Mucosa of descending colon (tissue), 3 donors: Measurements from ENCODE around the gene IGF2BP2. TPM values are rescaled to one million over a fixed set of nuclear protein-coding genes. Genes with fewer than 3 reads are reported as not detected.

ENCODE experiments used
- ATAC-seq: fragments of 200-7000 bp; cut with Tn5 transposase; one replicate; pipeline ENCODE4 v1.9.1; 2020; ENCODE audit warnings: mild to moderate bottlenecking, moderate library complexity
- DNase-seq, 3 donors: peaks; one replicate each; pipeline ENCODE4 v3.0.0-alpha.2; 2020
- H3K36me3 ChIP-seq: fragments of 200-600 bp; one replicate; pipeline ENCODE4 v1.8.0; 2021; ENCODE audit warnings: low read depth, mild to moderate bottlenecking
- H3K4me1 ChIP-seq: fragments of 200-600 bp; one replicate; pipeline ENCODE4 v1.8.0; 2021; ENCODE audit warnings: low read depth, mild to moderate bottlenecking
- H3K4me3 ChIP-seq: fragments of 200-600 bp; one replicate; pipeline ENCODE4 v1.8.0; 2021; ENCODE audit warnings: mild to moderate bottlenecking
- H3K9me3 ChIP-seq: fragments of 200-600 bp; one replicate; pipeline ENCODE4 v1.8.0; 2021; ENCODE audit warnings: mild to moderate bottlenecking
- CTCF ChIP-seq: fragments of 200-600 bp; IDR thresholded peaks from one replicate; pipeline ENCODE4 v1.8.0; 2022; ENCODE audit warnings: antibody characterized with exemption, mild to moderate bottlenecking
- intact Hi-C, 2 donors: fragments of 100-400 bp; cut with DNase I in 1 of 2; cut with micrococcal nuclease in 1 of 2; formaldehyde crosslinking; loops; one replicate each; pipeline versions ENCODE4 v1.11.0 to v1.11.1; 2022; cut with DNase I, micrococcal nuclease
- total RNA-seq, 3 donors: library from RNA; stranded (reverse); fragmentation: NEBNext Ultra II Directional in 2 of 3; extraction: Animal tissue kit (Norgen Biotek cat#: 25700) in 2 of 3; gene quantifications; one replicate each; pipeline versions ENCODE4 v1.2.1 to v1.2.4, GENCODE V29; 2021 to 2023
- donor health status: DM: no; HTN: no; CAD: no; lungs with moderate emphysema.
- donor health status: DM: no; HTN: no; CAD: no.
- donor health status: DM: no; HTN: yes; CAD: no.

IGF2BP2 gene
- total RNA-seq, 3 donors from 2014 or later, result 26.7 to 67.4 (median 42.1) TPM

GRCh38 chr3:185766329-185767001 is 58.4 kb downstream of the IGF2BP2 start:
- no peak overlapping the region for H3K4me3 ChIP-seq
- ATAC-seq (peak; percentile 81), DNase-seq (no peak)
- no peaks in the 10 kb centered on the region for H3K36me3 ChIP-seq
- intact Hi-C loops, result loop anchor here in 1 of 2 donors (5.0 kb wide), 1 partner anchor 89 kb away; no protein-coding TSS in a partner anchor
- no peaks in the 10 kb centered on the region for H3K9me3 ChIP-seq
- H3K4me1 ChIP-seq, result peaks cover 11% of the 10 kb centered on the region
- no peak for TF ChIP-seq CTCF

GRCh38 chr3:185764980-185765370 is 59.9 kb downstream of the IGF2BP2 start:
- Histone ChIP-seq H3K9me3 (no peaks in the 10 kb centered on the region), H3K4me3 (no peak overlapping the region), H3K36me3 (no peaks in the 10 kb centered on the region), H3K4me1 (peaks cover 20% of the 10 kb centered on the region)
- intact Hi-C loops, result loop anchor here in 1 of 2 donors (5.0 kb wide), 1 partner anchor 88 kb away; no protein-coding TSS in a partner anchor
- DNase-seq (no peak), ATAC-seq (no peak)
- no peak for TF ChIP-seq CTCF

GRCh38 chr3:185764163-185764979 is 60.5 kb downstream of the IGF2BP2 start:
- no peak for TF ChIP-seq CTCF
- Histone ChIP-seq H3K9me3 (no peaks in the 10 kb centered on the region), H3K4me1 (peaks cover 26% of the 10 kb centered on the region), H3K36me3 (no peaks in the 10 kb centered on the region), H3K4me3 (no peak overlapping the region)
- no peak for DNase-seq
- no peak for ATAC-seq
- intact Hi-C loops, result no loop called here

- ATAC-seq (no peak), DNase-seq (no peak)
- intact Hi-C loops, result no loop called here
- H3K9me3 ChIP-seq, result no peaks in the 10 kb centered on the region
- H3K36me3 ChIP-seq, result no peaks in the 10 kb centered on the region
- H3K4me1 ChIP-seq, result peaks cover 34% of the 10 kb centered on the region
- no peak overlapping the region for H3K4me3 ChIP-seq
- TF ChIP-seq CTCF, result no peak
These were observed 61.4 kb downstream of the IGF2BP2 start for GRCh38 chr3:185763347-185764005.

GRCh38 chr3:185760550-185760949 is 64.3 kb downstream of the IGF2BP2 start:
- ATAC-seq (peak; percentile 18), DNase-seq (peak in 1 of 3 donors; percentile 45)
- Histone ChIP-seq H3K4me1 (peaks cover 40% of the 10 kb centered on the region), H3K4me3 (no peak overlapping the region), H3K36me3 (no peaks in the 10 kb centered on the region), H3K9me3 (no peaks in the 10 kb centered on the region)
- no peak for TF ChIP-seq CTCF
- intact Hi-C loops, result no loop called here
